Left cardiac atrium (tissue), 4 donors: ENCODE results near the gene ATP6V1C2. TPM values are rescaled to one million over a fixed set of nuclear protein-coding genes. Genes with fewer than 3 reads are reported as not detected.
A peak's percentile ranks its signal among the peaks of the same experiment; 100 is the strongest.

Source experiments
- ATAC-seq, 2 donors: fragments of 200-7000 bp; cut with Tn5 transposase; one replicate each; pipeline ENCODE4 v1.9.1; 2020; ENCODE audit warnings: mild to moderate bottlenecking in 2 of 2, moderate library complexity in 2 of 2
- DNase-seq: peaks from one replicate; pipeline ENCODE4 v3.0.0-alpha.2; 2020
- intact Hi-C, 2 donors: fragments of 100-400 bp; cut with DNase I; formaldehyde crosslinking; loops; one replicate each; pipeline versions ENCODE4 v1.14.1 to v1.15.1; 2022 to 2023
- long read RNA-seq: library from polyadenylated mRNA; unstranded; transcript quantifications from one replicate; pipeline ENCODE4 v2.0.0, GENCODE V29; 2021
- total RNA-seq, 2 donors: library from RNA; stranded (reverse); fragmentation: NEBNext Ultra II Directional; extraction: Animal tissue kit (Norgen Biotek cat#: 25700); gene quantifications; one replicate each; pipeline ENCODE4 v1.2.1, GENCODE V29; 2021
- donor health status: DM: no; HTN: yes; CAD: no.
- donor health status: DM: no; HTN: yes; CAD: no; lungs with severe emphysema.
- donor health status: DM: yes; HTN: yes; CAD: no.
- donor health status: Dilated cardiomyopathy.

ATP6V1C2 gene
- total RNA-seq, result under 1 TPM; 0.18 to 0.47 TPM
- long read RNA-seq, result 0 reads

- ATAC-seq (peak; percentile 55 to 80), DNase-seq (peak; percentile 28)
- intact Hi-C loops, result no loop called here
Observed at GRCh38 chr2:10721396-10722251, at the start of gene ATP6V1C2. TSS of gene ATP6V1C2 (plus strand) at chr2:10721630. CDS start at chr2:10722850, 1,220 bp downstream.

GRCh38 chr2:10675131-10675530 is 46.3 kb upstream of the ATP6V1C2 start:
- DNase-seq (no peak), ATAC-seq (no peak)
- intact Hi-C loops, result no loop called here

- ATAC-seq (no peak), DNase-seq (no peak)
- intact Hi-C loops, result no loop called here
Observed at GRCh38 chr2:10678225-10678624, 43.2 kb upstream of the ATP6V1C2 start.

- DNase-seq (no peak), ATAC-seq (no peak)
- intact Hi-C loops, result no loop called here
Observed at GRCh38 chr2:10680214-10680613, 41.2 kb upstream of the ATP6V1C2 start.

- intact Hi-C loops, result no loop called here
- no peak for ATAC-seq
- no peak for DNase-seq
Observed at GRCh38 chr2:10680957-10681356, 40.5 kb upstream of the ATP6V1C2 start.

GRCh38 chr2:10686176-10686730 is 35.2 kb upstream of the ATP6V1C2 start:
- DNase-seq (no peak), ATAC-seq (no peak)
- intact Hi-C loops, result no loop called here

GRCh38 chr2:10688921-10689807 is 32.3 kb upstream of the ATP6V1C2 start:
- intact Hi-C loops, result no loop called here
- peak; percentile 37 for DNase-seq
- ATAC-seq, result peak; percentile 27 to 65

GRCh38 chr2:10691521-10691920 is 29.9 kb upstream of the ATP6V1C2 start:
- DNase-seq, result no peak
- no peak for ATAC-seq
- intact Hi-C loops, result no loop called here

- no peak for DNase-seq
- intact Hi-C loops, result no loop called here
- no peak for ATAC-seq
Observed at GRCh38 chr2:10700078-10700803, 21.2 kb upstream of the ATP6V1C2 start.

- ATAC-seq, result no peak
- DNase-seq, result no peak
- intact Hi-C loops, result no loop called here
Observed at GRCh38 chr2:10704034-10704594, 17.3 kb upstream of the ATP6V1C2 start.

- no peak for DNase-seq
- ATAC-seq, result no peak
Observed at GRCh38 chr2:10706033-10706432, 15.4 kb upstream of the ATP6V1C2 start.

GRCh38 chr2:10707831-10708230 is 13.6 kb upstream of the ATP6V1C2 start:
- intact Hi-C loops, result no loop called here
- DNase-seq, result no peak
- ATAC-seq, result no peak

More at GRCh38 chr2:10706033-10706432, 15.4 kb upstream of the ATP6V1C2 start:
- intact Hi-C loops, result no loop called here

GRCh38 chr2:10709290-10709939 is 12.0 kb upstream of the ATP6V1C2 start:
- DNase-seq (no peak), ATAC-seq (peak in 1 of 2 donors; percentile 32)
- intact Hi-C loops, result no loop called here

GRCh38 chr2:10712185-10712809 is 9.1 kb upstream of the ATP6V1C2 start:
- ATAC-seq, result no peak
- no peak for DNase-seq
- intact Hi-C loops, result no loop called here

GRCh38 chr2:10716581-10716980 is 4.8 kb upstream of the ATP6V1C2 start:
- DNase-seq (no peak), ATAC-seq (no peak)
- intact Hi-C loops, result no loop called here

GRCh38 chr2:10717628-10718027 is 3.8 kb upstream of the ATP6V1C2 start:
- DNase-seq (no peak), ATAC-seq (peak; percentile 25 to 33)
- intact Hi-C loops, result no loop called here

GRCh38 chr2:10720306-10720705 is 1.1 kb upstream of the ATP6V1C2 start:
- no peak for DNase-seq
- intact Hi-C loops, result no loop called here
- no peak for ATAC-seq

GRCh38 chr2:10720947-10721395 is 459 bp upstream of the ATP6V1C2 start:
- ATAC-seq, result peak in 1 of 2 donors; percentile 6
- DNase-seq, result no peak
- intact Hi-C loops, result no loop called here
